Measurements from ENCODE around the gene CHRNE. TPM values are rescaled to one million over a fixed set of nuclear protein-coding genes. Genes with fewer than 3 reads are reported as not detected.
A peak's percentile ranks its signal among the peaks of the same experiment; 100 is the strongest.

Gene CHRNE
- total and polyA plus RNA-seq, 2 of the 13 experiments (the other 11 are each of a cell fraction or from before 2014, with no cell fraction given) = 0.53 to 0.59 TPM

GRCh38 chr17:4944163-4944553 lies 41.3 kb upstream of the CHRNE start (continued):
- TF ChIP-seq ZNF609 (CRISPR knock-in tag; IDR thresholded peaks at IDR 0.05; ENCODE audit: borderline replicate concordance) (no peak), USF2 (IDR thresholded peaks at IDR 0.05; ENCODE audit: low read depth, low read length) (no peak), USF2 (CRISPR knock-in tag; IDR thresholded peaks at IDR 0.05; ENCODE audit: borderline replicate concordance) (no peak), HNRNPK (IDR thresholded peaks at IDR 0.05; ENCODE audit: low read depth, low read length, poor library complexity, severe bottlenecking) (peak; percentile 76), FOXK1 (CRISPR knock-in tag; IDR thresholded peaks at IDR 0.05; ENCODE audit: borderline replicate concordance, low read depth) (no peak), ZBTB20 (CRISPR knock-in tag; IDR thresholded peaks at IDR 0.05; ENCODE audit: borderline replicate concordance, low read depth) (no peak)
